Posterior cingulate gyrus (tissue), 11 donors: Measurements from ENCODE around the gene EXOC3L4.
A peak's percentile ranks its signal among the peaks of the same experiment; 100 is the strongest.

ENCODE experiments used
- DNase-seq, 10 donors: peaks; one replicate each; pipeline versions ENCODE4 v3.0.0 to v3.0.0-alpha.2; 2020 to 2021; ENCODE audit warnings: mixed read lengths in 3 of 10
- intact Hi-C: fragments of 100-400 bp; cut with DNase I; formaldehyde crosslinking; loops from one replicate; pipeline ENCODE4 v1.15.1; 2023

The EXOC3L4 gene

DNA sequence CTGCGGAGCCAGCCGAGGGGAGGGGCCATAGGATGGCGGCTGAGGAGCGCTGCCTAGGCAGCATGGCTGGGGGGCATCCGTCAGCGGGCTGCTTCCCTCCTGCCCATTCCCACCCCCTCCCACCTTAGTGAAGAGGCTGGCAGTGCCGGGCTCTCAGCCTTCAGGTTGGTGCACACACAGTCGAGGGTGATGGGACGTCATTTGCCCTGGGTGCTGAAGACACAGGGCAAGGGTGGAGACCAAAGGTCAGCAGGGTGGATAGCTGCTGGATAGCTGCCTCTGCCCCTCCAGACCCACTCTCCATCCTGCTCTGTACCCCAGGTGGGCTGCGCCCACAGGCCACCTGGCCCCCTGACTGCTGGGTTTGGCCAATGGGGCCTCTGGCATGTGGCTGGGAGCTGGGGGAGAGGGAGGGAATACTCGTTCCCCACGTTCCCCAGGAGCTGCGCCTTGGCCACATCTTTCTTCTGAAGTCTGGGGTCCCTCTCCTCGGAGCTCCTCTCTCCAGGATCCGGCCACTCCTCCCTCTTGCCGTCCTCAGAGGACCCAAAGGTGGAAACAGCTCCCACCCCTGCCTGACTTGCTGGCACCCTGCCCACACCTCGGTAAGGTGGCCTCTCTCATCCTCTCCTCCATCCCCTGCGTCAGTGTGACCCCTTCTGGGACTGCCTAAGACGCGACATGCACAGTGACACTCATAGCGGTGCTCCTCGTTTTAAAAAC, 26.0 kb upstream of the EXOC3L4 start:
- DNase-seq = peak in 2 of 10 donors; percentile 44 to 63
- intact Hi-C loops = no loop called here

GRCh38 chr14:103070263-103070885, 24.2 kb upstream of the EXOC3L4 start:
- DNase-seq = peak in 2 of 10 donors; percentile 56 to 62
- intact Hi-C loops = no loop called here

GRCh38 chr14:103070971-103071542, 23.5 kb upstream of the EXOC3L4 start:
- DNase-seq = peak in 3 of 10 donors; percentile 62 to 74 (median 62)
- intact Hi-C loops = no loop called here

DNA sequence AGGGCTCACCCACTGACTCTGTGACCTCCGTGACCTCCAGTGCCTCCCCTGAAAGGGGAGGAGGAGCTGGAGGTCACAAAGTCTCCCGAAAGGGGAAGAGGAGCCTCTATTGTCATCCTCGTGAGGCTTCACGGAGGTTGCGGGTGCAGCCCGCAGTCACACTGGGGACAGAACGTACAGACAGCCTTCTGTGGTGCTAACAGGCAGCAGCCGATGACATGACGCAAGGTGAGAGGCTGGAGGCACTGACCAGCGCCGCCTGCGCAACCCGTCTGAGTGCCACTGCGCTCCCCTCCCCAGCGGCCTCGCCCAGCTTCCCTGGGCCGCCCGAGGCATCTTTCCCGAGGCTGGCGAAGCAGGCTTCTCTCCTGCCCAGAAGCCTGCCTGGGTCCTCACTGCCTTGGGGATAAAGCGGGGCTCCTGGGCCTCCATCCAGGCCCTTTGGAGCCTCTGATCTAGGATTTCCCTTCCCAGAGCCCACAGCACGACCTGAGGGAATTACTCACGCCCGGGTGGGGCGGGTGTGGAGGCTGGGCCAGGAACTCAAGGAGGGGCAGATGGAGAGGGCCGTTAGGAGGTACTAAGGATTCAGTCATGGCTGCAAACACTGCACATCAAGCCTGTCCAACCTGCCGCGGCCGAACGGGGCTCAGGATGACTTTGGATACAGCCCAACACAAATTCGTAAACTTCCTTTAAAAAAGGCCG, 22.8 kb upstream of the EXOC3L4 start:
- intact Hi-C loops = no loop called here
- DNase-seq = peak in 3 of 10 donors; percentile 55 to 63 (median 62)

- intact Hi-C loops = no loop called here
These were observed 21.7 kb upstream of the EXOC3L4 start for GRCh38 chr14:103072595-103073366.

GRCh38 chr14:103073367-103073875, 21.1 kb upstream of the EXOC3L4 start:
- intact Hi-C loops = no loop called here
- peak in 4 of 10 donors; percentile 21 to 81 (median 66) for DNase-seq

More at GRCh38 chr14:103072595-103073366, 21.7 kb upstream of the EXOC3L4 start:
- DNase-seq = peak in 4 of 10 donors; percentile 9 to 77 (median 68)

DNA sequence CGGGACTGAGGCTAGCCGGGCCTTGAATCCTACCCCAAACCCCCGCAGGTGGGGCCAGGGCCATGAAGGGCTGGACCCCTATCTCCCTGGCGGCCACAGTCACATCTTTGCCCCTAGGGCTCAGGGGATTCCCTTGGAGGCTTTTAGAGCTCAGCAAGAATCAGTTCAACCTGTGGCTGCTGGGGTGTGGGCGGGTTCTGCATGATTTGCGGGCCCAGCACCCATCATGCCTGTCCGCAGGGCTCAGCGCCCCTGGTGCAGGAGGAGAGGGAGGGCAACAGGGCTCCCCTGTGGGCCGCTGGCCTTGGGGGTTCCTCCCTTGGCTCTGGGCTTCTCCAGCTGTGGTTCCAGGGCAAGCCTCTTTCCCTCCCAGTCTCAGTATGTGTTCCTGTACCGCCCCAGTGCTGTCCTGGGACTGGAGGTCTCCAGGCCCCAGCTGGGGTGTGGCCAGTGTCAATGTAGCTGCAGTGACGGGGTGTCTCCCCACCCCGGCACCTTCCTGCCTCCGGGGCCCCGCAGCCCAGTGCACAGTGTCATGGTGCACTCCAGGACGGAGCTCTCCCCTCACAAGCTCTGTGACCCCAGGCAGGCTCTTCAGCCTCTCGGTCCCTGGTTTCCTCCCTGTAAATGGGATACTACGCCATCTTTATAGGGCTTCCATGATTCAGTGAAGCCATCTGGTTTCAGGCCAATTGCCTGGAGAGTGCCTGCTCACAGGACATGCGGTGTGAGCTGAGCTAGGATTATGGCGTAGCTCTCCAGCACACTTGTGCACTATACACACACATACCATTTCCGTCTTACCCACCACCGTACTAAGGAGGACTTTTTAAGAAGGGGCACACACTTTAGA, 20.4 kb upstream of the EXOC3L4 start:
- intact Hi-C loops = no loop called here
- DNase-seq = peak in 3 of 10 donors; percentile 10 to 66 (median 56)

DNA sequence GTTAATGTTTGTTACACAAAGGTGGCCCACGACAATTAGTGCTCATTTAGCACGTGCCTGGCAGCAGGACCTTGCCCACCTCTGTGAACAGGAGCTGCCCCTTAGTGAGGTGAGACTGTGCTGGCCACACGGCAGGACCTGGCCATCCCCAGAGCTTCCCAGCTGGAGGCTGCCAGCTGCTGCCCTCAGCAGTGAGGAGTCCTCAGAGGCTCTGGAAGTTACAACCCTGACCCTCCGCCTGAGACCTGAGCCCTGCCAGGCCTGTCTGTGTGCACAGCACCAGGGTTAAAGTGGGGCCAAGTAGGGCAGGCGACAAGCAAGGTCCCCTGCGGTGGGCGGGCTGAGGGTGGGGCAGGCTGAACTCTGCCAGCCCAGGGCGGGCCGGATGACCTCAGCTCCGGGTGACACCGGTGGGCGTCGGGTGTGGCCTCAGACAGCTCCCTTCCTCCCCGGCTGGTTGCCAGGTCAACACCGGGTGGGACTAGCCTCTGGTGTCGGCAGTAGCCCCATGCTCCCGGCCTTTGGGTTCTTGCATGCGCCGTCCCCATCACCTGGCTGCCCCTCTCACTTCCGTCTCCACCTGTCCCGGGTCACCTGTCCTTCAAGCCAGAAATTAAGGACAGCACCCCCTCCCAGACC, 19.7 kb upstream of the EXOC3L4 start:
- peak in 3 of 10 donors; percentile 24 to 82 (median 57) for DNase-seq
- intact Hi-C loops = loop anchor here (5.0 kb wide), 1 partner anchor 383 kb away; no protein-coding TSS in a partner anchor

GRCh38 chr14:103078420-103078749, 16.1 kb upstream of the EXOC3L4 start:
- intact Hi-C loops = loop anchor here (2.0 to 5.0 kb wide), 2 partner anchors 214 to 386 kb away; no protein-coding TSS in a partner anchor
- DNase-seq = peak; percentile 40 to 96 (median 78)

DNA sequence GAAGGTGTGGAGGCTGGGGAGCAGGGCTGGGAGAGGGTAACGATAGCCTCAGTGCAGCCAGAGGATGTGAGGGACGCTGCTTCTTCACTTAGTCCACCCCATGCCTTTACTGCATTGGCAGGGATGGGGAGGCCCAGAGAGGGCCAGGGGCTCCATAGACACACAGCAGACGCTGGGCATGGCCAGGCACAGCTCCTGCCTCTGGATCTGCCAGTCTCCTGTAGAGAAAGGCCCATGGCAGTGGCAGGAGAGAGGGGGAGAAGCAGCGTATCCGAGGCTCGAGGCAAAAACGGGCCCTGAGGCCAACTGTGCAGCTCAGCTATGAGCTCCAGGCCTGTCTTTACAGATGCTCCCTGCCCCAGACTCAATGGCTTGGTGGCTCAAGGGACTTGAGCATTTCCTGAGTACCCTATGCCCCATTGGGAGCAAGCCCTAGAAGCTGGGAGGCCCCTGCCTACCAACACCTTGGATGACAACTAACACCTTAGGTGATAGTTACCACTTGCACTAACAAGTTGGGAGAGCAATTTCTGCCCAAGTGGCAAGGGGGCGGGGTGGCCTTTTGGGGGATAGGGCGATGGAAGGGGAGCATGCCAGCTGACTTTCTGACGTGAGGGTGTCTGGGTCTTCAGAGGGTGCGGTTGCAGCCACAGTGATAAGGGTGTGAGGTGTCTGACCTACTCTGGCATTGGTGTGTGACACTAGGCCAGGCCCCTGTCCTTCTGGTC, 15.5 kb upstream of the EXOC3L4 start:
- intact Hi-C loops = loop anchor here (2.0 to 5.0 kb wide), 2 partner anchors 214 to 387 kb away; no protein-coding TSS in a partner anchor
- DNase-seq = peak in 3 of 10 donors; percentile 4 to 63 (median 60)

DNA sequence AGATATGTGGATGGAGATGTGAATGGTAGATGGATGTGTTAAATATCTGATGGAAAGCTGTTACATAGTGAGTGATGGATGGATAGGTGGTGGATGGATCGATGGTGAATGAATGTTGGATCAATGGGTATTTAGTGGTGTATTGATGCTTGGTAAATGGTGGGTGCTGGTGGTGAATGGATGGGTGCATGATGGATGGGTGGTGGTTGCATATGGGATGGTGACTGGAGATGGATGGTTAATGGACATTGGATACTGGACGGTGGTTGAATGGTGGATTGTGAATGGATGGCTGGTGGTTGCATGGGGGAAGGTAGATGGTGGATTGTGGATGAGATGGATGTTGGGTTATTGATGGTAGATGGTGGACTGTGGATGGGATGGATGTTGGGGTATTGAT, 12.6 kb upstream of the EXOC3L4 start:
- intact Hi-C loops = no loop called here
- no peak for DNase-seq

GRCh38 chr14:103084021-103084919, 10.3 kb upstream of the EXOC3L4 start, which contains the start of gene LBHD2:
TSS of gene LBHD2 (plus strand) at chr14:103084210. CDS start at chr14:103086013, 1,803 bp downstream.
- intact Hi-C loops = no loop called here
- peak in 3 of 10 donors; percentile 65 to 79 (median 76) for DNase-seq

GRCh38 chr14:103085106-103086091, 9.1 kb upstream of the EXOC3L4 start:
- intact Hi-C loops = no loop called here

DNA sequence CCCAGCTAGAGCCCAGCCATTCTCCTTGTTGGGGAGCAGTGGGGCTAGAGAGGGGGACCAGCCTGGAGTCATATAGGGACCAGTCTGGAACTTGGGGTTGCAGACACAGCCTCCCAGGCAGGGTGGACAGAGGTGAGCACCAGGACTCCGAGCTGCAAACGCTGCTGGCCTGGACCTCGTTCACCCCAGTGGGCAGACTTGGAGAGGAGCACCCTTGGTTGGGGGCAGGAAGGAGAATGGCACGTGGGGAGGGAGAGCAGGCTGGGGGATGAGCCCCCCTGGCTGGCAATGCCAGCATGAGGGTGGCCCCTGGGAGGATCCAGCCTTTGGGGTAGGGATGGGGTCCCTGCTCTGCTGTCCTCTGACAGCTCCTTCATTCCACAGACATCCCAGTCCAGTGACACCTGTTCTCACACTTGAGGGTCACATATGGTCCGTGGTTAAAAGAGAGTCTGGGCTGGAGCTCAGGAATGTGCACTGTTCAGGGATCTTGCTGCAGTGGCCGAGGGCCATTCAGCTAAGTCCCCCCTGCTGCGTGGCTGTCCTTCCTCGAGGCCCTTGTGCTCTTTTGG, 7.7 kb upstream of the EXOC3L4 start:
- peak in 2 of 10 donors; percentile 53 to 66 for DNase-seq
- intact Hi-C loops = no loop called here

More at GRCh38 chr14:103085106-103086091, 9.1 kb upstream of the EXOC3L4 start:
- peak in 3 of 10 donors; percentile 57 to 75 (median 70) for DNase-seq

DNA sequence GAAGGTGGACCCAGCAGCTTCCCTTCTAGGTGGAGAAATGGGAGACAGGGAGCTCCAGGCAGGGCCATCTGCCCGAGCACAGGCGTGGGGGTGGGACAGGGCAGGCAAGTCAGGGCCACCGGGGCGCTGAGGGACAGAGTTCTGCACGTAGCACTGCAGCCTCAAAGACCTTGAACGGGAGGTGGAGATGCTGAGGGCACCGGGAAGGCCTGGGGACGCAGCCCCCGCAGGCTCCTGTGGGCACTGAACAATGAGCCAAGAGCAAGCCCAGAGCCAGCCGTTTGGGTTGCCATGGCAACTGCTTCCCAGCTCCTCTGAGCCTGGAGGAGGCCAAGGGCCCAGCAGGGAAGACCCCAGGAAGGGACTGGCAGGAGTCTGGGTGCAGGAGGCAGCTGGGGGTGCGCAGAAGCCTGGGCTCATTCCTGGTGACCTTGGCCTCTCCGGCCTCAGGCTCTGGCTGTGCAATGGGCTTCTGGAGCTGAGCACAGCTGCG, 7.1 kb upstream of the EXOC3L4 start:
- peak in 5 of 10 donors; percentile 19 to 83 (median 67) for DNase-seq
- intact Hi-C loops = no loop called here
